Adrenal gland (tissue), 12 donors: ENCODE results near the gene SON. TPM values are rescaled to one million over a fixed set of nuclear protein-coding genes. Genes with fewer than 3 reads are reported as not detected.

Source experiments
- DNase-seq, 7 donors: peaks; one replicate each; pipeline ENCODE4 v3.0.0-alpha.2; 2019 to 2020
- H3K27ac ChIP-seq, 5 donors: fragments of 200-600 bp; sonication (generic) in 4 of 5; 1 replicate in 3 of 5; 2 replicates in 2 of 5; pipeline versions ENCODE4 v1.5.1 to v1.8.0; 2016 to 2020; ENCODE audit warnings: mild to moderate bottlenecking in 1 of 5
- H3K27me3 ChIP-seq: fragments of 200-600 bp; 2 replicates; pipeline ENCODE4 v1.8.0; 2021
- H3K36me3 ChIP-seq, 2 donors: fragments of 200-600 bp; replicated peaks in 1 of 2; 1 replicate in 1 of 2; 2 replicates in 1 of 2; pipeline versions ENCODE4 v1.5.1 to v1.8.0; 2018 to 2022
- H3K4me1 ChIP-seq, 2 donors: fragments of 200-600 bp; replicated peaks in 1 of 2; 1 replicate in 1 of 2; 2 replicates in 1 of 2; pipeline versions ENCODE4 v1.5.1 to v1.8.0; 2018 to 2021
- H3K4me3 ChIP-seq, 4 donors: fragments of 200-600 bp; sonication (generic) in 3 of 4; one replicate each; pipeline ENCODE4 v1.5.1; 2016 to 2018
- H3K9me3 ChIP-seq, 3 donors: fragments of 200-600 bp; sonication (generic) in 1 of 3; replicated peaks in 1 of 3; 1 replicate in 2 of 3; 2 replicates in 1 of 3; pipeline versions ENCODE4 v1.5.1 to v1.8.0; 2016 to 2021
- POLR2A ChIP-seq, 2 donors: fragments of 450-650 bp; IDR thresholded peaks; one replicate each; pipeline ENCODE4 v1.6.1; 2017; ENCODE audit warnings: antibody characterized with exemption in 2 of 2, mild to moderate bottlenecking in 2 of 2, moderate library complexity in 1 of 2
- WGBS, 4 donors: extraction: QIAGEN DNeasy Blood & Tissue Kit in 2 of 4; methylation state at CpG; one replicate each; pipeline versions ENCODE4 v1.1.5 to v1.1.7; 2013 to 2017; 5-methylcytosine and 5-hydroxymethylcytosine counted together
- intact Hi-C, 2 donors: fragments of 100-400 bp; cut with DNase I; formaldehyde crosslinking; loops; one replicate each; pipeline versions ENCODE4 v1.14.1 to v1.15.0; 2022 to 2023
- polyA plus RNA-seq, 3 donors: library from polyadenylated mRNA; stranded (reverse); fragments of 200-250 nt in 2 of 3; fragments of 350-450 nt in 1 of 3; fragmentation: Illumina TruSeq in 1 of 3; extraction: RNeasy Lipid Tissue Mini Kit (QIAGEN cat#74804) in 1 of 3; gene quantifications; one replicate each; pipeline ENCODE4 v1.2.3, GENCODE V29; 2013 to 2014
- total RNA-seq, 9 donors: library from RNA; depleted of rRNA in 4 of 9; stranded (reverse); fragments of >200 nt in 4 of 9; fragments of 120-200 nt in 1 of 9; fragmentation: NEBNext Ultra II Directional in 1 of 9; extraction: Animal tissue kit (Norgen Biotek cat#: 25700) in 1 of 9; gene quantifications; one replicate each; pipeline versions ENCODE4 v1.1.0 to v1.2.4, GENCODE V29; 2013 to 2023
- TF ChIP-seq, protein P1 (sequence below), 6 experiments: fragments of 450-650 bp in 4 of 6; fragments of 200-600 bp in 2 of 6; sonication (generic) in 1 of 6; IDR thresholded peaks; 1 replicate in 5 of 6; 2 replicates in 1 of 6; pipeline versions ENCODE4 v1.5.1 to v1.8.0; 2016 to 2021; ENCODE audit warnings: antibody characterized with exemption in 6 of 6, mild to moderate bottlenecking in 2 of 6, moderate library complexity in 1 of 6
- donor health status: healthy with polysubstance abuse.
- donor health status: Bipolar disorder and iron deficiency.
- donor health status: DM: yes; HTN: yes; CAD: no.
- donor health status: DM: no; HTN: no; CAD: no.
- donor health status: DM: no; HTN: no; CAD: no.
- donor health status: DM: yes; HTN: yes; CAD: no.

Gene SON
- total and polyA plus RNA-seq, 12 donors, result 128 to 386 (median 229) TPM

DNA sequence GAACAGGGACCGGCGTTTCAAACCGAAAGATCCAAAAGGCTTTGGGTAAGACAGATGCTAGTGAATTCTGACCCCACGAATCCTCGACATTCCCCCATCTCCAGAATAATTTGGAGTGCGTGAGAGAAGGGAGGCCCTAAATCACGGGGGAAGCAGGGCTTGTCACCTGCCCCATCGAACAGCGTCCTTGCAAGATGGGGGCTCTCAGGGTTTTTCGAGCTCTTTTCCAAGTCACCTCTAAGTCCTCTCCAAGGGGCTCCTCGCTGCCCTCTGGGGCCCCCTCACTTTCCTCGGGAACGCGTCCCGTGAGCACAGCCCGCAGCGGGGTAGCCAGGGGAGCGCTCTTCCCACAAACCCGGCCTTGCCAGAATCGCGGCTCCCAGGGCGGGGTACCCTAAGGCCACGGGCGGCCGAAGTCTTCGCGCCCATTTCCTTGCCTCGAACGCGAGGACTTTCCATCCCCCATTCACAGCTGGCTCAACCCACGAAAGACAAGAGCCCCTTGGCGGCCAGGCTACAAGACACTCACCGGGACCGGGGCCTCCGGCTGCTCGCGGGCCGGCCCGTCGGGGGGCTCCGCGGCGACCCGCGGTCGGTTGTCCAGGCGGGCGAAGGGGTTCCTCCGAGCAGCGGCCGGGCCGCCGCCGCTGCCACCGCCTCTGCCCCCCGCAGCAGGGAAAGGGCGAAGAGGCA lies 45.1 kb downstream of the SON start:
- WGBS, 4 donors, result 1 to 3% (median 2%) methylated on average over 19 to 57 of the region's 57 CpGs
- Histone ChIP-seq H3K36me3 (no peaks in the 10 kb centered on the region), H3K9me3 (no peaks in the 10 kb centered on the region), H3K4me3 (peak overlapping the region; percentile 8 to 95 (median 74)), H3K27me3 (no peaks in the 10 kb centered on the region), H3K4me1 (peaks cover 4 to 16% of the 10 kb centered on the region in 2 donors), H3K27ac (peak overlapping the region in 4 of 5 donors; percentile 85 to 94 (median 90))
- peak; percentile 25 to 62 (median 43) for DNase-seq
- TF ChIP-seq, protein P1, sequence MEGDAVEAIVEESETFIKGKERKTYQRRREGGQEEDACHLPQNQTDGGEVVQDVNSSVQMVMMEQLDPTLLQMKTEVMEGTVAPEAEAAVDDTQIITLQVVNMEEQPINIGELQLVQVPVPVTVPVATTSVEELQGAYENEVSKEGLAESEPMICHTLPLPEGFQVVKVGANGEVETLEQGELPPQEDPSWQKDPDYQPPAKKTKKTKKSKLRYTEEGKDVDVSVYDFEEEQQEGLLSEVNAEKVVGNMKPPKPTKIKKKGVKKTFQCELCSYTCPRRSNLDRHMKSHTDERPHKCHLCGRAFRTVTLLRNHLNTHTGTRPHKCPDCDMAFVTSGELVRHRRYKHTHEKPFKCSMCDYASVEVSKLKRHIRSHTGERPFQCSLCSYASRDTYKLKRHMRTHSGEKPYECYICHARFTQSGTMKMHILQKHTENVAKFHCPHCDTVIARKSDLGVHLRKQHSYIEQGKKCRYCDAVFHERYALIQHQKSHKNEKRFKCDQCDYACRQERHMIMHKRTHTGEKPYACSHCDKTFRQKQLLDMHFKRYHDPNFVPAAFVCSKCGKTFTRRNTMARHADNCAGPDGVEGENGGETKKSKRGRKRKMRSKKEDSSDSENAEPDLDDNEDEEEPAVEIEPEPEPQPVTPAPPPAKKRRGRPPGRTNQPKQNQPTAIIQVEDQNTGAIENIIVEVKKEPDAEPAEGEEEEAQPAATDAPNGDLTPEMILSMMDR (IDR thresholded peaks at IDR 0.05), result no peak
- TF ChIP-seq POLR2A (IDR thresholded peaks at IDR 0.05), result peak in 1 of 2 donors; percentile 40
- intact Hi-C loops, result no loop called here

DNA sequence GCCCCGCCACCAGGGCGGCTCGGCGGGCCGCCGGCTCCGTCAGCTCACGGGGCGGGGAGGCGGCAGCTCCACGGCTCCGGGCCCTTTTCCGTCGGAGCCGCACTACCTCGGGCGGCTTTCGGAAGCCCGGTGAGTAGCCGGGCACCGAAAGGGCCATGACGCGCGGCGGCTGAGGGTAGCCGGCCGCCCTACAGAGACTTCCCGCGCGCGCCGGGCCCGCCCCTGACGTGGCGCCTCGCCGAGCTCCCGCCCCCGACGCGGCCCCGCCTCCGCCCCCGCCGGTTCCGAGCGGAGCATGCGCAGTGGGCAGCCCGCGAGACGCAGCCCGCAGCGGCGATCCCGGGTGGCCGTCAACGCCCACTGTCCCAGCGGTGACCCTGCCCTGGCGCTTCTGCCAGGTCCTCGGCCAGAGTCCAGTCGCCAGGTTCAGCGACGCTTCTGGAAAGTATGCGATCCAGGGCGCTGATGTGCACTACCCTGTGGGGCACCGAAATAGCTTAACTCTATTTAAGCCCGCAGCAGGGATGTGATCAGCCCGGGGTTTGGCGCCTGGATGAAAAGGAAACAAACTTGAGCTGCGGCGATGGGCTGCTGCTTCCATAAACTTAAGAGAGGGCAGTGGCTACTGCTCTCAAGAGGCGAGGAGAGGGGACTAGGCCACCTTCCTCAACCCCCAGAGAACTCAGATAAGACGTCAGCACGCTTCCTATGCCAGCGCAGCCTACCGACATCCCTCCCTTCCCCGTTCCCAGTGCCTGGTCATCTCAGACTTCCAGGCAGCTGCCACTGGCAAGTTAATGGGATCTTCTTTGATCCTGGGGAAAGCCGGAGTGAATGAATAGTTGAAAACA lies 45.9 kb downstream of the SON start, which contains the start of gene DONSON:
Gene DONSON, minus strand, starts transcription at position 200 of the 851 bp plus-strand sequence. Its CDS starts 43 bp downstream, at position 157.
- Histone ChIP-seq H3K27ac (peak within 1 kb of the TSS; percentile 50 to 94 (median 90)), H3K27me3 (no peaks in the 10 kb centered on the region), H3K36me3 (no peaks in the 10 kb centered on the region), H3K9me3 (no peaks in the 10 kb centered on the region), H3K4me1 (peaks cover 4 to 16% of the 10 kb centered on the region in 2 donors), H3K4me3 (peak within 1 kb of the TSS; percentile 23 to 95 (median 74))
- peak; percentile 89 to 94 (median 91) for DNase-seq
- peak in 1 of 2 donors; percentile 60 for TF ChIP-seq POLR2A (IDR thresholded peaks at IDR 0.05)
- TF ChIP-seq, protein P1 (IDR thresholded peaks at IDR 0.05), result peak in 2 of 6 experiments; percentile 17 to 32
- intact Hi-C loops, result no loop called here
- WGBS, 4 donors, result 0 to 2% (median 0%) methylated on average over 4 to 78 of the region's 78 CpGs

DNA sequence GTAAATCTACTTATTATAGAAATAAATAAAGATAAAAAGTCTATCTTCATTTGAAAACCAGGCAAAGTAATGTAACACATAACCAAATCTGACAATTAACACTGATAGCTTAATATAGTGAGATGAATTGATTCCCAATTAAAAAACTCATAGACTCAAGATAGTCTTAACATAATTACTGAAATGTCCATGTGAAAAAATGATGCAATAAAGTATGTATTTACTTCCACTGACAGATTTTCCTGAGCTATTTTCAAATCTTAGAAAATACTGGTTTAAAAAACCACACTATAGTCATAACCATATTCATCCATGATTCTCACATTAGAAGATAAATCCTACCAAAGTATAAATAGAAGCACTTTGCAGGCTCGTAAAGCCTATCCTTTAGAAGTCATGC lies 55.2 kb downstream of the SON start:
- Histone ChIP-seq H3K9me3 (no peaks in the 10 kb centered on the region), H3K36me3 (peaks cover 0 to 54% of the 10 kb centered on the region in 2 donors), H3K4me1 (no peaks in the 10 kb centered on the region), H3K27ac (no peak overlapping the region), H3K27me3 (no peaks in the 10 kb centered on the region), H3K4me3 (no peak overlapping the region)
- intact Hi-C loops, result no loop called here
- 81 to 97% (median 90%) methylated on average over 1 of the region's 1 CpG for WGBS, 4 donors
- TF ChIP-seq, protein P1 (IDR thresholded peaks at IDR 0.05), result no peak
- no peak for TF ChIP-seq POLR2A (IDR thresholded peaks at IDR 0.05)
- DNase-seq, result no peak

DNA sequence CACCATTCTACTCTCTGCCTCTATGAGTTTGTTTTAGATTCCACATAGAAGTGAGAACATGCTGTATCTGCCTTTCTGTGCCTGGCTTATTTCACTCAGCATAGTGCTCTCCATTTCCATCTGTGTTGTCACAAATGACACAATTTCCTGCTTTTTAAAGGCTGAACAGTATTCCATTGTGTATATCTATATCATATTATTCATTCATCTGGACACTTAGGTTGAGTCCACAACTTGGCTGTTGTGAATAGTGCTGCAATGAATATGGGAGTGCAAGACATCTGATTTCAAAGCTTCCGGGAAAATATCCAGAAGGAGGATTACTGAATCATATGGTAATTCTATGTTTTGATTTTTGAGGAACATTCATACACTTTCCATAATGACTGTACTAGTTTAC lies 65.7 kb downstream of the SON start:
- no peak for DNase-seq
- H3K27ac ChIP-seq, result no peak overlapping the region
- WGBS, 4 donors, result 59 to 73% (median 66%) methylated on average over 1 of the region's 1 CpG
- H3K4me3 ChIP-seq, result no peak overlapping the region
- intact Hi-C loops, result loop anchor here in 1 of 2 donors (10.0 kb wide), 1 partner anchor 404 kb away; no protein-coding TSS in a partner anchor
- H3K4me1 ChIP-seq, result no peaks in the 10 kb centered on the region
- H3K9me3 ChIP-seq, result no peaks in the 10 kb centered on the region
- peaks cover 0 to 22% of the 10 kb centered on the region in 2 donors for H3K36me3 ChIP-seq
- no peaks in the 10 kb centered on the region for H3K27me3 ChIP-seq
- no peak for TF ChIP-seq POLR2A (IDR thresholded peaks at IDR 0.05)
- TF ChIP-seq, protein P1 (IDR thresholded peaks at IDR 0.05), result no peak
